Measurements from ENCODE around the gene PPCS.

DNA sequence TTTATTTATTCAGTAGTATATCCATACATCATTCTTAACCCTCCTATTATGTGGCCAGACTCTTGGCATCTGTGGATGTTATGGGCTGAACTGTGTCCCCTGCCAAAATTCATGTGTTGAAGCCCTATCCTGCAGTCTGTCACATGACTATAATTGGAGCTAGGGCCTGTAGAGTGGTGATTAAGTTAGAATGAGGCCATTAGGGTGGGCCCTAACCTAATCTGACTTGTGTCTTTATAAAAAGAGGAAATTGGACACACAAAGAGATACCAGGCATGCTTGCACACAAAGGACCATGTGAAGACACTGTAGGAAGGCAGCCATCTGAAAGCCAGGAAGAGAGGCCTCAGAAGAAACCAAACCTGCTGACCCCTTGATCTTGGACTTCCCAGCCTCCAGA lies 7.1 kb upstream of the PPCS start:
- TF ChIP-seq, protein P1, sequence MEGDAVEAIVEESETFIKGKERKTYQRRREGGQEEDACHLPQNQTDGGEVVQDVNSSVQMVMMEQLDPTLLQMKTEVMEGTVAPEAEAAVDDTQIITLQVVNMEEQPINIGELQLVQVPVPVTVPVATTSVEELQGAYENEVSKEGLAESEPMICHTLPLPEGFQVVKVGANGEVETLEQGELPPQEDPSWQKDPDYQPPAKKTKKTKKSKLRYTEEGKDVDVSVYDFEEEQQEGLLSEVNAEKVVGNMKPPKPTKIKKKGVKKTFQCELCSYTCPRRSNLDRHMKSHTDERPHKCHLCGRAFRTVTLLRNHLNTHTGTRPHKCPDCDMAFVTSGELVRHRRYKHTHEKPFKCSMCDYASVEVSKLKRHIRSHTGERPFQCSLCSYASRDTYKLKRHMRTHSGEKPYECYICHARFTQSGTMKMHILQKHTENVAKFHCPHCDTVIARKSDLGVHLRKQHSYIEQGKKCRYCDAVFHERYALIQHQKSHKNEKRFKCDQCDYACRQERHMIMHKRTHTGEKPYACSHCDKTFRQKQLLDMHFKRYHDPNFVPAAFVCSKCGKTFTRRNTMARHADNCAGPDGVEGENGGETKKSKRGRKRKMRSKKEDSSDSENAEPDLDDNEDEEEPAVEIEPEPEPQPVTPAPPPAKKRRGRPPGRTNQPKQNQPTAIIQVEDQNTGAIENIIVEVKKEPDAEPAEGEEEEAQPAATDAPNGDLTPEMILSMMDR (IDR thresholded peaks at IDR 0.05; ENCODE audit: extremely low read depth in 1 of 2, insufficient read depth in 1 of 2, low read depth in 1 of 2, low read length in 2 of 2) = no peak
- no peak for TF ChIP-seq POLR2AphosphoS5 (IDR thresholded peaks at IDR 0.05; ENCODE audit: insufficient read depth, low read depth, low read length)
- TF ChIP-seq POLR2A (IDR thresholded peaks at IDR 0.05; ENCODE audit: low read depth, low read length) = no peak
- no peak for TF ChIP-seq EZH2 (IDR thresholded peaks at IDR 0.05; ENCODE audit: borderline replicate concordance, low read depth, low read length, severe bottlenecking)
- no peak for TF ChIP-seq MAX (IDR thresholded peaks at IDR 0.05; ENCODE audit: insufficient read depth, insufficient read length)
- no peak for TF ChIP-seq FOS (IDR thresholded peaks at IDR 0.05; ENCODE audit: borderline replicate concordance, insufficient read depth, low read length)

All from endothelial cell of umbilical vein (primary cell).